HG02588 (cell line): ENCODE results near the gene RBM44.
"Not testable (repeated sequence)": the region's sequence is repeated elsewhere in the genome, so short reads cannot be mapped to it uniquely, and the experiment has no call there.

Source experiments
- ATAC-seq: cut with Tn5 transposase; IDR thresholded peaks from one replicate; pipeline ENCODE4 v1.9.1; 2021; ENCODE audit warnings: mild to moderate bottlenecking, moderate library complexity; ENCODE audit not compliant: unreplicated experiment

Gene RBM44

GRCh38 chr2:237774811-237775553 is 23.6 kb upstream of the RBM44 start:
- ATAC-seq, result peak; percentile 57

DNA sequence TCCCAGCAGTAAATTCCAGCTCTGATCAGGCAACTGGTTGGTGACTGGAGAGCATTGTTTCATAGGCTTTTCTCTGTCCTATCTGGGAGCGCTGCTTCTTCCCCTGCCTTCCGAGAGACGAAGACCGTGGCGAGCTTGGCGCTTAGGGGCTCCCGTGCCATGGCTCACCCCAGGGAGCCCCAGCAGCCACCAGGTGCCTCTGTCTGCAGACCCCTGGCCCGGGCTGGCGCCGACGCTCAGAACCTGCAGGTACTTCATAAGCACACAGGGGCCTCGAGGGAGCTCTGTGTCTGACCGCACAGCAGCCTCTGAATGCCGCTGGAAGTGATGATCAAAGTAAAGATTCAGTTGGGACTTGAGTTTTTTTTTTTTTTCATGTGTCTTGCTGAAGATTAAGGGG is 19.1 kb upstream of the RBM44 start:
- no peak for ATAC-seq

DNA sequence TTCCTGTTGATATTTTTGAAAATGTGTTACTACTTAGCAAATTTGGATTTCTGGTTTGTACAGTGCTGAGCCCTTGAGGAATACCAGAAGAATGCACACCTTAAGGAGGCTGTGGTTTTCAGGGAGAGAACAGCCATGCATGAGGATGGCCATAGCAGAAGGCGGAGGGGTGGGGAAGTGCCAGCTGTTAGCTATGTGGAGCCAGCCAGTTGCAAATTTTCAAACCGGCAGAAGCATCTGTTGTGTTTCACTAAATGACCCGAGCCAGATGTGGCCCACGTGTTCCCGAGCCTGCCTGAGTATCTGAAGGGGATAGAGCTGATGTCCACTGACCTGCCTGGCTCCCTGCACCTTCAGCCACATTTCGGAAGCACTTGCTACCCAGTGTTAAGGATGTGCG is 16.4 kb upstream of the RBM44 start:
- ATAC-seq, result no peak

- ATAC-seq, result not testable (repeated sequence)
Measured at GRCh38 chr2:237783678-237784077, 14.9 kb upstream of the RBM44 start.

- ATAC-seq, result no peak
Measured at GRCh38 chr2:237786936-237787335, 11.6 kb upstream of the RBM44 start.

- ATAC-seq, result no peak
Measured at GRCh38 chr2:237790353-237790752, 8.2 kb upstream of the RBM44 start.

DNA sequence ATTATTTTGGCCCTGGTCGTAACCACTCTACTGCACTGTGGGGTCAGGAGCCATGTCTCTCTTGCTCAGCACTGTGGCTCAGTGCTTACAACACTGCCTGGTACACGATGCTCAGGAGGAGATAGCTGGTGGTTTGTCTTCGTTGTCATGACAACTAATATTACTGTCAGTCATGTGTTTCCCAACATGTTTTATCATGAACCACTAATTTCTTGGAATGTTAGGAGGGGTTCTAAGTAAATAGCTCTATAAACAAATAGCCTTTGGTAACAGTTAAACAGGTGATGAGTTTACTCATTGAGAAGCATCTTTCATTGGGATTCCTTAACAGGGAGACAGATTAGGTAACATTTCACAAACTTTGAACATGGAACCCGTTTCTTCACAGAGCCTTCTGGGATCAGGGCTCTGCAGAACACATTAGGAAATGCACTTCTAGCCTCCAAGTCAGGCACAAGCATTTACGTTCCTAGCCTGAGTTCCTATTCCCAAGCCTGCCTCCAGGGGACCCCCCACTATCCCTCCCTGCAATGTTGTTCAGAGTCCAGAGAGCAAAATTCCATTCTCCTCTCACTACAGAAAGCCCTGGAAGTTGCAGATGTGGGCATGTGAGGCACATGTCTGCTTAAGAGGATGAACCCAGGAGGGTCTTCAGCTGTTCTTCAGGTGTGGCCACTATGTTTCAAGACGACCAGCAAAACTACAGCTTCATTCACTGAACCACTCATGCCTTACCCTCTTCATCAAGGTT is 6.4 kb upstream of the RBM44 start:
- ATAC-seq, result no peak

- ATAC-seq, result no peak
Measured at GRCh38 chr2:237797253-237797652, 1.3 kb upstream of the RBM44 start.

DNA sequence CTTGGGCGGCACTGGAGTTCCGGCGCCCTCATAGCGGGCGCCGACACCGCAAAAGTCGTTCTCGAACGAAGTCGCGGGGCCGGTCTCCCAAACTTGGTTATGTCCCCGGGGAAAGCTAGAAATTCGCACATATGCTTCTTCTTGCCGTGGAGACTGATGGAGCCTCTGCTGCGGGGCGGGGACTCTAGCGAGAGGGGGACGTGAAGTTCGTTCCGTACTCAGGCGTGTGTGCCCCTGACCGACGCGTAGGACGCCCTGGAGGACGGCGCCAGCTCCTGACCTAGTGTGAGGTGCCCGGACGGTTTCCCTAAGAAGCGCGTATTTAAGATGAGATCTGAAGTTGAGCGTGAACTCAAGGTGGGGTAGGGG is 465 bp downstream of the RBM44 start:
- ATAC-seq, result no peak

DNA sequence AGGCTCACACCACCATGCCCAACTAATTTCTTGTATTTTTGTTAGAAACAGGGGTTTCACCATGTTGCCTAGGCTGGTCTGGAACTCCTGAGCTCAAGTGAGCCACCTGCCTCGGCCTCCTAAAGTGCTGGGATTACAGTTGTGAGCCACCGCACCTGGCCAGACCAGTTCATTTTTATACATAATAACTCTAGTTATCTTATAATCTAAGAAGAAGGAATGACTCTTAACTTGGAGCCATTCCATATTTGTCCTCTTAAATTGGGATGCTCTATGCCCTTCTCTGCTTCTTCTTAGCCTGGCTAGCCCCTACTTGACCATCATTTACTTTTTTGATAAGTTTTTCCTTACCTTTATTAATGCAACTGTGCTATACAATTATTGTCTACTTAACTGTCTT is 2.9 kb downstream of the RBM44 start:
- no peak for ATAC-seq

- ATAC-seq, result no peak
Measured at GRCh38 chr2:237806334-237806733, 7.8 kb downstream of the RBM44 start.

DNA sequence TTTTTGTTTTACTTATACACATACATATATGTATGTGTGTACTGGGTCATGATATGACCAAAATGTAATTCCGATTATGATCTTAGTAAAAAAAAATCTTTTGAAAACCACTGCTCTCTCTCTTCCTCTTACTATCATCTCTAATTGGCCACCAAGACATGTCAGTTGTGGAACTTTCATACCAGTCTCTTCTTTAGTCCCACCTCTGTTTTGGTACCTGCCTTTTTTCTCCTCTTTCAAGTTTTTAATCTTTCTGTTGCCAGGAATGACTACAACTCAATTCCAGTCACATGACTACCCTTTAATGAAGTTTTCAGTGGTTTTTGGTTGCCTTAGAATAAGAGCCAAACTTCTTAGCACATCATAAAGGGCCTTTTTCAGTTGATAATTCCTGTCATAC is 17.1 kb downstream of the RBM44 start:
- no peak for ATAC-seq

- no peak for ATAC-seq
Measured at GRCh38 chr2:237816531-237816930, 18.0 kb downstream of the RBM44 start.

DNA sequence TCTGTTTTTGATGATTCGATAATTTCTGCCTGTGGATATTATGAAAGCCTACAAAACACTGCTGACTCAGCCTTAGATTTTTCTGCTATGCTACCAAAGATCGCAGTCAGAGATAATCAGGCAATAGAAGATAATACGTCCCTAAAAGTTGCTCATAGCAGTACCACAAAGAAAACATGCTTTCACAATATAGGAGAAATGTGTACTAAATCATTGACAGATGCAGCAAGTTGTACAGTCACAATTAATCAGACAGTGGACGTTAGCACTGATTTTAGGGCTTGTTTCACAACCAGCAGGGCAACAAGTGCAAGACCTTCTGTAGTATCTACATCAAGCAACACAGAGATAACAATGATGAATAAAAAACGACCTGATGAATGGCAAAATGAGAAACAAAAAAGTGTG is 19.5 kb downstream of the RBM44 start:
- ATAC-seq, result no peak

DNA sequence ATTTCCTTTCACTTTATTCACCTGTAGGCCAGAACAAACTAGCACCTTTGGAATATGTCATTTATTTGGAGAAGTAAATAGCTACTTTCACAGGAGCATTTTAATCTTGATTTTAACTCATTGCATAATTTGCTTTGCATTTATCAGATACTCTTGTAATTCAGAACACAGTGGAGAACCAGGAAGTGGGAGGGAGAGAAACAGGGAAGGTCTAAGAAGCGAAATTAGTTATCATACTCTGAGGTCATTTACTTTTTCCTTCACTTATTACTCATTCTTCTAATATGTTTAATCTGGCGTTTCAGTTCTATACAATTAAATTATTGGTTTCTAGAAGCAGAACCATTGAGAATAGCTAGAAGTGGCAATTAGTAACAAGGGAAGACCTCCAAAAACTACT is 20.7 kb downstream of the RBM44 start:
- ATAC-seq, result no peak

- no peak for ATAC-seq
Measured at GRCh38 chr2:237820421-237820820, 21.8 kb downstream of the RBM44 start.

DNA sequence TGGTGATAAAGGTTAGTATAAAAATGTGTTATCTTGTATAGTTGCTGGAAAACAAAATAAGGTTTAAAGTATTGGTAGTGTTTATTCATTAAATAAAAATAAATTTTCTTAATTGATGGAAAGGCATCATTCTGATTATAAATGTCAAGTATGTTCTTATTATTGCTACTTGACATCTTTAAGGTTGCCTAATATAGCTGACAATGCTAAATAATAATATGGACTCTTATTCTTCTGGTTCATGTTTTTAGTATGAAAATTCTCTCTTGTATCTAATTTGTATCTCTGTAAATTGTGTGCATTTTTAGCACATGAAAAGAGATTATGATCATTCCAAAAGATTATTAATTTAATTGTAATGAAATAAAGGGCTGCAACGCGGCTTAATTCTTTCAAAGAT is 25.0 kb downstream of the RBM44 start:
- no peak for ATAC-seq

- ATAC-seq, result no peak
Measured at GRCh38 chr2:237824085-237824484, 25.5 kb downstream of the RBM44 start.

- ATAC-seq, result no peak
Measured at GRCh38 chr2:237827421-237827987, 28.9 kb downstream of the RBM44 start.

GRCh38 chr2:237830522-237830921 is 31.9 kb downstream of the RBM44 start:
- ATAC-seq, result no peak

GRCh38 chr2:237833546-237833945 is 35.0 kb downstream of the RBM44 start:
- no peak for ATAC-seq

DNA sequence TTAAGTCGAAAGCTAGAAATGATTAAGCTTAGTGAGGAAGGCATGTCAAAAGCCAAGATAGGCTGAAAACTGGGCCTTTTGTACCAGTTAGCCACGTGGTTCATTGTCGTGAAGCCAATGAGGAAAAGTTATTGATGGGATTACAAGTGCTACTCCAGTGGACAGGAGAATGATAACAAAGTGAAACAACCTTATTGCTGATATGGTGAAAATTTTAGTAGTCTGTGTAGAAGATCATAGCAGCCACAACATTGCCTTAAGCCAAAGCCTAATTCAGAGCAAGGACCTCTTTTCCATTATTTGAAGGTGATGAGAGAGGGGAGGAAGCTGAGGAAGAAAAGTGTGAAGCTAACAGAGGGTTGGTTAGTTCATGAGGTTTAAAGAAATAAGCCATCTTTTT is 36.8 kb downstream of the RBM44 start:
- no peak for ATAC-seq
